ENCODE results near the gene DLK1.

DNA sequence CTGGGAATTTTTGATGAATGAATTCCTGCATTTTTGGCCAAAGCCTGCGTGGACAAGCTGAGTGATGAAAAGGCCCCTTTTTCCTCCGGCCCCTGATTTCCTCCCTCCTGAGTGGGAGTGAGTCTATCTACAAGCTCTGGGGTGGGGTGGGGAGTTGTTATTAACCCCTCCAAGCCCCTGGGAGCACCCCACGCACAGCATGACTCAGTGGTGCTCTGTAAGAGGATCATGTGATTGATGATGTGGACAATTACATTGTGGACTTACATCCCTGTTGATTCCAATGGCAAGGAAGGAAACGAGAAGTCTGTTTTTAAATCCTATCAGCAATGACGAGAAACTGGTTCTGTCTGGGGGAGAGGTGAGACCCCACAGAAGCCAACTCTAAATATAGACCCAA lies 5.1 kb upstream of the DLK1 start:
- TF ChIP-seq CTCF (IDR thresholded peaks at IDR 0.05) (no peak), TCF7L2 (IDR thresholded peaks at IDR 0.05; ENCODE audit: low read depth, low read length) (no peak)

All from Panc1 (cell line).